ENCODE data around the gene CACTIN.

The CACTIN gene

DNA sequence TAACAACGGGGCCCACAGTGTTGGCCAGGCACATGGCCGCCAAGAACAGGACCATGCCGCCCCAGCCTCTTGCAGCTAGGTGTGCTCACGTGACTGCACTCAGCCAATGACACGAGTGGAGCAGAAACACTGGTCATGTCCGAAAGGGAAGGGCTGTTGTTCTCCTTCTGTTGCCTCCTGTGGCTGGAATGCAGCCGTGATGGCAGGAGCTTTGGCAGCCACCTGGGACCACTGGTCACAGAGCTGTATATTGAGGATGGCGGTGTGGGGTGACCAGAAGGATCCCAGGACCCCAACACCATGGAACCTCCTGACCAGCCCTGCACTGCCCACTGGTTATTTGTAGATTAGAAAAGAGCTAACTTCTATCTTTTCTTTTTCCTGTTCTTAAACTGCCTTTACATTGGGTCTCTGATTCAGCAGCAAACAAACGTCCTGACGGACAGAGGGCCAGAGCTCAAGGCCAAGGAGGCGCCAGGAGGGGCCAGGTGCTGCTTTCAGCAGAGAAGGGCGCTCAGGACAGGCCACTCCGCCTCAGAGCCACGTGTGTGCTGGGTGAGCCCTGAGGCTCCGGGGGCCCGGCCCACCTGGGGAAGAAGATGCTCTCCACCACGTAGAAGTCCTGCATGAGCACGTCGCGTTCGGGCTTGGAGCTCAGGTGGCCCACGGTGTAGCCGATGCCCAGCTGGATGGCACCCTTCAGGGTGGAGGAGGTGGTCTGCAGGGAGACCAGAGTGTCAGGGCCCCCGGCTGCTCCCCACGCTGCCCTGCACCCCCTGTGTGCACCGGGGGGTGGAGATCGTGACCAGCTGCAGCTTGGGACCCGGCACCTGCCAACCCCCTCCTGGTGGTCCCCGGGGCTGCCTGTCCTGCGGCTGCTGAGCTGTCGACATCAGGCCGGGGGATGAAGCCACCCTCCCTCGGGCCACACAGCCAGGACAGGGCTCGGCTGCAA lies 35.0 kb upstream of the CACTIN start:
- H3K4me3 ChIP-seq (ENCODE audit: low read depth, low read length), result no peak overlapping the region
- DNase-seq (ENCODE audit: low read depth), result no peak
- no peak for TF ChIP-seq CTCF (IDR thresholded peaks at IDR 0.05; ENCODE audit: low read depth, low read length, missing control alignments)

DNA sequence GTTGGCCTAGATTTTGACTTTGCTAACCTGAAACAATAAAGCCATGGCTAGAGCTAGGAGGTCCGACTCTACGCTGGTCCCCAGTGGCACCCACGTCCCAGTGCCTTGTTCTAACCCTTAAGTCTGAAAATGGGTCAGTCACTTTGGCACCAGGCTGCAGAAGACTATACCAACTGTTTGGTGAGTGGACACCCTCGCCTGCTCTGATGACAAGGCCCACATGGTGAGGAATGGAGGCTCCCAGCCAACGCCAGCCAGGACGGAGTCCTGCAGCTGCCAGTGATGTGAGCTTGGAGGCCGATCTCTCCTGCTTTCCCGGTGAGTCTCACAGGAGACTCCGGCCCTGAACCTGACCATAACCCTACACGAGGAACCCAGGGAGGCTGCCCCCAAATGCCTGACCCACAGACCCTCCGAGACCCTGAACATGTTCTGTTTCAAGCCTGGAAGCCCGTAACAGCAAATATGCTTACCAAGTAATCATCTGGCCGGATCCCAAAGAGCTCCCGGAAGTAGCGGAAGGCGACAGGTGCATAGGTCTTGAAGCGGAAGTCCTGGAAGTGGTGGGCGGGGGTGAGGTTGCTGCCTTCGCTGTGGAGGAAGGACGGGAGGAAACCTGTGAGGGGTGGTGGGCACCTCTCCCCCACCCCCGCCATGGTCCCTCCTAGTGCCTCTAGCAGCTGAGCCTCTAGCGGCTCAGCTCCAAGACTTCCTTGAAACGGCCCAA lies 34.1 kb upstream of the CACTIN start:
- no peak for TF ChIP-seq CTCF (IDR thresholded peaks at IDR 0.05; ENCODE audit: low read depth, low read length, missing control alignments)
- no peak overlapping the region for H3K4me3 ChIP-seq (ENCODE audit: low read depth, low read length)
- no peak for DNase-seq (ENCODE audit: low read depth)

- DNase-seq (ENCODE audit: low read depth), result no peak
- no peak overlapping the region for H3K4me3 ChIP-seq (ENCODE audit: low read depth, low read length)
- TF ChIP-seq CTCF (IDR thresholded peaks at IDR 0.05; ENCODE audit: low read depth, low read length, missing control alignments), result no peak
Observed at GRCh38 chr19:3659746-3660112, 33.1 kb upstream of the CACTIN start.

DNA sequence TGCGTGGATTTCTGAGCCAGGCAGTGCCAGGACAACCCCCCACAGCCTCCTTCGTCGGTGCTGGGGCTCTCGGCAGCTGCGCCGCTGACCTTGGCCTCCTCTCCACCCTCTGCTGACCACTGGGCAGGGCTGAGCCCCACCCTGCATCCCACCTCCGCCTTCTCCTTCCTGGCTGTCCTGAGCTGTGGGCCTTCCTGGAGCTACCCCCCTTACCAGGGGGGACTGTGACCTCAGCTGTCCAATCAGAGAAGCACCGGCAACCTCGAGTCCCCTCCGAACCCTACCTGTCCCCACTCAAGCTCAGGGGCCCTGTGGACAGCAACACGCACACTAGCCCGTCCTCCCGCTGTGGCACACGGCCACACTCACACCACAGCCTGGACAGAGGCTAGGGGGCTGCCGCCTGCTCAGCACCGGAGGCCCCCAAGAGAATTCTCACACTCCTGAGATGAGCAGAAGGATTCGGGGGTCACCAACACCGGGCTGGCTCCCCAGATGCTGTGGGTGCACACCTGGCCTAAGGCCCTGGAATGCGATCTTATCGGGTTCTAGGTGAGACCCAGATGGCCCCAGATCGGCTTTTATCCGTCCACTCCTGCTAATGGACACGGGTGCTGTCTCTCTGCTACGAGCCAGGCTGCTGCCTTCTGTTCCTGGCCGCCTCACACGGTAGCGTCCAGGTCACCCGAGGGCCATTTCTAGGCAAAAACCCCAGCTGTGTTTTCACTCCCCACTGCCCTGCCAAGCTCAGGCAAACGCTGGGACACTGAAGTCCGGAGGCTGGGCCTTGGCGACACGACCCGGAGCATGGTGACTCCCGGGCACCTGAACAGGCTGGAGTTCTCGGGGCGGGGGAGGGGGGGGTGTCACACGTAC lies 32.5 kb upstream of the CACTIN start:
- no peak for DNase-seq (ENCODE audit: low read depth)
- no peak overlapping the region for H3K4me3 ChIP-seq (ENCODE audit: low read depth, low read length)
- no peak for TF ChIP-seq CTCF (IDR thresholded peaks at IDR 0.05; ENCODE audit: low read depth, low read length, missing control alignments)

GRCh38 chr19:3658004-3658869 lies 31.6 kb upstream of the CACTIN start:
- TF ChIP-seq CTCF (IDR thresholded peaks at IDR 0.05; ENCODE audit: low read depth, low read length, missing control alignments), result no peak
- no peak for DNase-seq (ENCODE audit: low read depth)
- no peak overlapping the region for H3K4me3 ChIP-seq (ENCODE audit: low read depth, low read length)

DNA sequence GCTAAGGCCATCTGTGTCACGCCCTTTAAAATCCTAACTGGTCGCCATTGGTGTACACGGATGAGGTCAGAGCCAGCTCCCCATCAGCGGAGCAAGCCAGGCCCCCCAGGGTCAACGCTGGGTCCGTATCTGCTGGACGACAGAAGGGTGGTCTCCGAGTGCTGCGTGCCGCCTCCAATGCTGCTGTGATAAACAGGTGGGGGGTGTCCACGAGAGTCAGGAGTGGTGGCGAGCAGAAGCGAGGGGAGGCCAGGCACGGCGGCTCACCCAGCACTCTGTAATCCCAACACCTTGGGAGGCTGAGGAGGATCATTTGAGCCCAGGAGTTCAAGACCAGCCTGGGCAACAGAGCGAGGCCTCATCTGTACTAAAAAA lies 30.8 kb upstream of the CACTIN start:
- no peak overlapping the region for H3K4me3 ChIP-seq (ENCODE audit: low read depth, low read length)
- TF ChIP-seq CTCF (IDR thresholded peaks at IDR 0.05; ENCODE audit: low read depth, low read length, missing control alignments), result no peak
- no peak for DNase-seq (ENCODE audit: low read depth)
